Astrocyte (in vitro differentiated cells and primary cell): Measurements from ENCODE around the gene SPNS2. TPM values are rescaled to one million over a fixed set of nuclear protein-coding genes. Genes with fewer than 3 reads are reported as not detected.

Experiments used
- DNase-seq: peaks from one replicate; pipeline ENCODE4 v3.0.0-alpha.2; 2010; ENCODE audit warnings: low read depth
- FAIRE-seq: peaks from 2 replicates; lab custom pipeline; 2011; peaks lifted over from hg19 to GRCh38; lab: Jason Lieb, UNC
- H2AFZ ChIP-seq: 2 replicates; pipeline ENCODE4 v1.6.0; 2012; ENCODE audit warnings: low read depth, low read length, inconsistent platforms
- H3K27ac ChIP-seq: 2 replicates; pipeline ENCODE4 v1.5.1; 2011; ENCODE audit warnings: low read depth, low read length, inconsistent platforms
- H3K27me3 ChIP-seq: 2 replicates; pipeline ENCODE4 v1.6.0; 2011; ENCODE audit warnings: low read length, inconsistent platforms; ENCODE audit not compliant: insufficient read depth
- H3K36me3 ChIP-seq: 2 replicates; pipeline ENCODE4 v1.5.1; 2011; ENCODE audit warnings: low read length, inconsistent platforms; ENCODE audit not compliant: insufficient read depth
- H3K4me1 ChIP-seq: 2 replicates; pipeline ENCODE4 v1.5.1; 2011; ENCODE audit warnings: low read length, inconsistent platforms; ENCODE audit not compliant: insufficient read depth
- H3K4me2 ChIP-seq: 2 replicates; pipeline ENCODE4 v1.6.0; 2012; ENCODE audit warnings: low read length, inconsistent platforms
- H3K4me3 ChIP-seq: 2 replicates; pipeline ENCODE4 v1.5.1; 2011; ENCODE audit warnings: low read depth, mild to moderate bottlenecking, low read length, inconsistent platforms; ENCODE audit not compliant: insufficient read depth
- H3K79me2 ChIP-seq: 2 replicates; pipeline ENCODE4 v1.6.0; 2012; ENCODE audit warnings: mild to moderate bottlenecking, low read length, inconsistent platforms; ENCODE audit not compliant: insufficient read depth
- H3K9ac ChIP-seq: 2 replicates; pipeline ENCODE4 v1.6.0; 2012; ENCODE audit warnings: mild to moderate bottlenecking, low read length, inconsistent platforms
- H3K9me3 ChIP-seq: 2 replicates; pipeline ENCODE4 v1.5.1; 2012; ENCODE audit warnings: low read depth, mild to moderate bottlenecking, low read length, inconsistent platforms; ENCODE audit not compliant: insufficient read depth
- H4K20me1 ChIP-seq: 2 replicates; pipeline ENCODE4 v1.6.0; 2012; ENCODE audit warnings: low read length, inconsistent platforms; ENCODE audit not compliant: insufficient read depth
- H3K27ac Mint-ChIP-seq: one replicate; pipeline ENCODE4 v1.8.0; 2021; ENCODE audit warnings: mild to moderate bottlenecking, mixed read lengths; ENCODE audit not compliant: unreplicated experiment
- H3K27me3 Mint-ChIP-seq: one replicate; pipeline ENCODE4 v1.8.0; 2021; ENCODE audit warnings: low read depth, mixed read lengths; ENCODE audit not compliant: unreplicated experiment
- H3K36me3 Mint-ChIP-seq: one replicate; pipeline ENCODE4 v1.8.0; 2021; ENCODE audit warnings: low read depth, mixed read lengths; ENCODE audit not compliant: unreplicated experiment
- H3K4me1 Mint-ChIP-seq: one replicate; pipeline ENCODE4 v1.8.0; 2021; ENCODE audit warnings: low read depth, mixed read lengths; ENCODE audit not compliant: unreplicated experiment
- H3K4me3 Mint-ChIP-seq: one replicate; pipeline ENCODE4 v1.8.0; 2021; ENCODE audit warnings: mild to moderate bottlenecking, moderate library complexity, mixed read lengths; ENCODE audit not compliant: unreplicated experiment
- H3K9me3 Mint-ChIP-seq: one replicate; pipeline ENCODE4 v1.8.0; 2021; ENCODE audit warnings: mild to moderate bottlenecking, mixed read lengths; ENCODE audit not compliant: unreplicated experiment
- CTCF ChIP-seq: IDR thresholded peaks from 2 replicates; pipeline ENCODE4 v1.5.1; 2011; ENCODE audit warnings: low read depth, mild to moderate bottlenecking, inconsistent platforms, low read length, moderate library complexity; ENCODE audit not compliant: insufficient read depth
- EZH2 ChIP-seq: IDR thresholded peaks from 2 replicates; pipeline ENCODE4 v1.6.1; 2012; ENCODE audit warnings: mild to moderate bottlenecking, low read length, inconsistent platforms; ENCODE audit not compliant: insufficient read depth
- total RNA-seq: library from RNA; stranded (reverse); gene quantifications from 2 replicates; pipeline ENCODE4 v1.2.1, GENCODE V29; 2021

Gene SPNS2
- total RNA-seq, 1 donor from 2014 or later: 4.3 TPM

GRCh38 chr17:4525691-4526397, 27.2 kb downstream of the SPNS2 start:
- TF ChIP-seq CTCF: no peak
- TF ChIP-seq EZH2: no peak
- no peak overlapping the region for H3K9ac ChIP-seq
- peak overlapping the region; percentile 34 for H3K27ac Mint-ChIP-seq
- FAIRE-seq (no peak), DNase-seq (no peak)
- H3K4me3 ChIP-seq: no peak overlapping the region
- H3K36me3 Mint-ChIP-seq: no peaks in the 10 kb centered on the region
- H3K9me3 ChIP-seq: no peaks in the 10 kb centered on the region
- peaks cover 19% of the 10 kb centered on the region for H3K27me3 ChIP-seq
- peaks cover 52% of the 10 kb centered on the region for H3K27me3 Mint-ChIP-seq
- no peak overlapping the region for H3K27ac ChIP-seq
- H2AFZ ChIP-seq: no peak overlapping the region
- H4K20me1 ChIP-seq: no peaks in the 10 kb centered on the region
- H3K9me3 Mint-ChIP-seq: peaks cover 3% of the 10 kb centered on the region
- no peaks in the 10 kb centered on the region for H3K36me3 ChIP-seq
- H3K79me2 ChIP-seq: no peaks in the 10 kb centered on the region
- H3K4me3 Mint-ChIP-seq: no peak overlapping the region
- H3K4me2 ChIP-seq: no peak overlapping the region
- peaks cover 6% of the 10 kb centered on the region for H3K4me1 Mint-ChIP-seq
- no peaks in the 10 kb centered on the region for H3K4me1 ChIP-seq

GRCh38 chr17:4527134-4527533, 28.5 kb downstream of the SPNS2 start:
- Histone ChIP-seq H3K4me3 (no peak overlapping the region), H3K9ac (no peak overlapping the region), H3K4me2 (no peak overlapping the region), H3K79me2 (no peaks in the 10 kb centered on the region), H3K27me3 (peaks cover 19% of the 10 kb centered on the region), H3K36me3 (no peaks in the 10 kb centered on the region), H3K27ac (no peak overlapping the region), H4K20me1 (no peaks in the 10 kb centered on the region), H3K9me3 (no peaks in the 10 kb centered on the region), H2AFZ (no peak overlapping the region), H3K4me1 (no peaks in the 10 kb centered on the region)
- H3K4me1 Mint-ChIP-seq: no peaks in the 10 kb centered on the region
- DNase-seq: no peak
- no peak for TF ChIP-seq CTCF
- no peak for TF ChIP-seq EZH2
- H3K27me3 Mint-ChIP-seq: peaks cover 52% of the 10 kb centered on the region
- no peaks in the 10 kb centered on the region for H3K36me3 Mint-ChIP-seq
- no peak for FAIRE-seq
- H3K9me3 Mint-ChIP-seq: peaks cover 3% of the 10 kb centered on the region
- H3K4me3 Mint-ChIP-seq: no peak overlapping the region
- H3K27ac Mint-ChIP-seq: no peak overlapping the region

- no peak overlapping the region for H2AFZ ChIP-seq
- H3K9me3 ChIP-seq: no peaks in the 10 kb centered on the region
- H3K9ac ChIP-seq: no peak overlapping the region
- no peaks in the 10 kb centered on the region for H3K79me2 ChIP-seq
- H4K20me1 ChIP-seq: no peaks in the 10 kb centered on the region
- H3K27ac Mint-ChIP-seq: no peak overlapping the region
- H3K27ac ChIP-seq: no peak overlapping the region
- no peak for TF ChIP-seq EZH2
- TF ChIP-seq CTCF: no peak
- H3K27me3 ChIP-seq: peaks cover 19% of the 10 kb centered on the region
- no peak overlapping the region for H3K4me3 Mint-ChIP-seq
- H3K4me1 ChIP-seq: no peaks in the 10 kb centered on the region
- peaks cover 3% of the 10 kb centered on the region for H3K9me3 Mint-ChIP-seq
- DNase-seq (no peak), FAIRE-seq (no peak)
- no peaks in the 10 kb centered on the region for H3K36me3 ChIP-seq
- no peak overlapping the region for H3K4me3 ChIP-seq
- H3K4me2 ChIP-seq: no peak overlapping the region
- no peaks in the 10 kb centered on the region for H3K36me3 Mint-ChIP-seq
- peaks cover 55% of the 10 kb centered on the region for H3K27me3 Mint-ChIP-seq
- no peaks in the 10 kb centered on the region for H3K4me1 Mint-ChIP-seq
Measured at GRCh38 chr17:4527566-4528125, 29.0 kb downstream of the SPNS2 start.
